IMR-90 (cell line): ENCODE results near the gene PEAK1. TPM values are rescaled to one million over a fixed set of nuclear protein-coding genes. Genes with fewer than 3 reads are reported as not detected.

ENCODE experiments used
- ATAC-seq: fragments of 200-7000 bp; cut with Tn5 transposase; 2 replicates; pipeline ENCODE4 v1.9.1; 2020; ENCODE audit warnings: low read depth, mild to moderate bottlenecking, moderate library complexity
- BruUV-seq: library from RNA; stranded (reverse); fragments of 400-500 nt; replicated peaks from 2 replicates; lab custom pipeline; 2021; lab: Mats Ljungman, UMichigan
- CTCF ChIA-PET: fragments of 300-600 bp; formaldehyde crosslinking; extraction: SDS; loops from one replicate; lab custom pipeline; 2021; ENCODE audit warnings: antibody characterized with exemption; lab: Yijun Ruan, JAX
- POLR2A ChIA-PET: fragments of 300-600 bp; sonication (Branson Sonifier 250); formaldehyde crosslinking; loops from one replicate; lab custom pipeline; 2022; ENCODE audit warnings: antibody characterized with exemption; ENCODE audit not compliant: unreplicated experiment; lab: Charles Lee
- DNase-seq: peaks from one replicate; pipeline ENCODE4 v3.0.0; 2013
- H2AFZ ChIP-seq: replicated peaks from 2 replicates; pipeline ENCODE3; 2013; ENCODE audit warnings: low read length, mild to moderate bottlenecking; ENCODE audit not compliant: poor library complexity
- H2AK5ac ChIP-seq: 2 replicates; pipeline ENCODE4 v1.6.1; 2013; ENCODE audit warnings: low read depth, low read length, inconsistent platforms
- H2AK9ac ChIP-seq: replicated peaks from 2 replicates; pipeline ENCODE3; 2013; ENCODE audit warnings: mild to moderate bottlenecking, low read depth, low read length, moderate library complexity; ENCODE audit not compliant: poor library complexity
- H2BK120ac ChIP-seq: 2 replicates; pipeline ENCODE4 v1.6.1; 2013; ENCODE audit warnings: low read depth, low read length, inconsistent platforms
- H2BK15ac ChIP-seq: 3 replicates; pipeline ENCODE4 v1.6.1; 2013; ENCODE audit warnings: low read depth, low read length, inconsistent platforms
- H2BK20ac ChIP-seq: 2 replicates; pipeline ENCODE4 v1.6.1; 2013; ENCODE audit warnings: low read depth, mild to moderate bottlenecking, inconsistent platforms, low read length, moderate library complexity
- H2BK5ac ChIP-seq: 2 replicates; pipeline ENCODE4 v1.6.1; 2013; ENCODE audit warnings: mild to moderate bottlenecking, low read depth, low read length, inconsistent platforms; ENCODE audit not compliant: poor library complexity, severe bottlenecking
- H3K14ac ChIP-seq: replicated peaks from 2 replicates; pipeline ENCODE4 v1.6.1; 2013; ENCODE audit warnings: low read depth, low read length, inconsistent platforms
- H3K18ac ChIP-seq: 2 replicates; pipeline ENCODE4 v1.6.1; 2013; ENCODE audit warnings: low read depth, low read length, control low read depth
- H3K23ac ChIP-seq: 2 replicates; pipeline ENCODE4 v1.6.1; 2013; ENCODE audit warnings: low read depth, low read length, inconsistent platforms
- H3K27ac ChIP-seq: 2 replicates; pipeline ENCODE4 v1.5.1; 2013; ENCODE audit warnings: mild to moderate bottlenecking, control low read depth, low read length; ENCODE audit not compliant: insufficient read depth
- H3K27me3 ChIP-seq: 2 replicates; pipeline ENCODE4 v1.6.1; 2013; ENCODE audit warnings: low read length; ENCODE audit not compliant: control insufficient read depth, insufficient read depth
- H3K36me3 ChIP-seq: 2 replicates; pipeline ENCODE4 v1.6.1; 2013; ENCODE audit warnings: low read length, mixed read lengths; ENCODE audit not compliant: control insufficient read depth, insufficient read depth
- H3K4ac ChIP-seq: 2 replicates; pipeline ENCODE4 v1.6.1; 2013; ENCODE audit warnings: low read depth, low read length, inconsistent platforms
- H3K4me1 ChIP-seq: 2 replicates; pipeline ENCODE4 v1.6.1; 2013; ENCODE audit warnings: low read length, mixed read lengths; ENCODE audit not compliant: control insufficient read depth, insufficient read depth
- H3K4me2 ChIP-seq: 2 replicates; pipeline ENCODE4 v1.6.1; 2013; ENCODE audit warnings: low read depth, mild to moderate bottlenecking, control low read depth, low read length, moderate library complexity
- H3K4me3 ChIP-seq: 2 replicates; pipeline ENCODE4 v1.5.1; 2013; ENCODE audit warnings: low read depth, mild to moderate bottlenecking, control low read depth, low read length, moderate library complexity; ENCODE audit not compliant: insufficient read depth
- H3K56ac ChIP-seq: 2 replicates; pipeline ENCODE4 v1.6.1; 2013; ENCODE audit warnings: low read length, inconsistent platforms; ENCODE audit not compliant: insufficient read depth; ENCODE audit errors: extremely low read depth
- H3K79me1 ChIP-seq, 2 experiments: 2 replicates each; pipeline ENCODE4 v1.6.1; 2013; ENCODE audit warnings: low read length in 2 of 2, inconsistent platforms in 1 of 2, low read depth in 1 of 2
- H3K9ac ChIP-seq: 2 replicates; pipeline ENCODE4 v1.6.1; 2013; ENCODE audit warnings: low read depth, low read length, control low read depth
- H3K9me1 ChIP-seq: 2 replicates; pipeline ENCODE4 v1.6.1; 2013; ENCODE audit warnings: low read length, inconsistent platforms; ENCODE audit not compliant: insufficient read depth
- H3K9me3 ChIP-seq: 2 replicates; pipeline ENCODE4 v1.6.1; 2013; ENCODE audit warnings: low read length; ENCODE audit not compliant: control insufficient read depth, insufficient read depth
- H4K20me1 ChIP-seq: 2 replicates; pipeline ENCODE4 v1.6.1; 2013; ENCODE audit warnings: low read length, inconsistent platforms; ENCODE audit not compliant: insufficient read depth
- H4K5ac ChIP-seq: 2 replicates; pipeline ENCODE4 v1.6.1; 2013; ENCODE audit warnings: mild to moderate bottlenecking, low read depth, low read length, control low read depth
- H4K8ac ChIP-seq, 2 experiments: 2 replicates each; pipeline ENCODE4 v1.6.1; 2013; ENCODE audit warnings: low read depth in 2 of 2, low read length in 2 of 2, control low read depth in 1 of 2, inconsistent platforms in 1 of 2
- H4K91ac ChIP-seq: 2 replicates; pipeline ENCODE4 v1.6.1; 2013; ENCODE audit warnings: low read depth, low read length, inconsistent platforms; ENCODE audit not compliant: insufficient read depth
- BHLHE40 ChIP-seq: fragments of 150-350 bp; IDR thresholded peaks from 2 replicates; pipeline ENCODE4 v1.6.1; 2016; ENCODE audit warnings: mild to moderate bottlenecking, low read depth, low read length
- CEBPB ChIP-seq: IDR thresholded peaks from 2 replicates; pipeline ENCODE4 v1.6.1; 2012; ENCODE audit warnings: low read depth, low read length, improper control_type of control experiment
- CHD1 ChIP-seq: IDR thresholded peaks from 2 replicates; pipeline ENCODE4 v1.6.1; 2012; ENCODE audit warnings: low read depth, low read length, improper control_type of control experiment
- FOS ChIP-seq: fragments of 150-350 bp; IDR thresholded peaks from 2 replicates; pipeline ENCODE4 v1.6.1; 2016; ENCODE audit warnings: low read depth, low read length
- MAFK ChIP-seq: IDR thresholded peaks from 2 replicates; pipeline ENCODE4 v1.6.1; 2012; ENCODE audit warnings: low read depth, low read length, improper control_type of control experiment
- MAZ ChIP-seq: IDR thresholded peaks from 2 replicates; pipeline ENCODE4 v1.6.1; 2012; ENCODE audit warnings: low read depth, mild to moderate bottlenecking, low read length, improper control_type of control experiment, moderate library complexity, borderline replicate concordance
- MXI1 ChIP-seq: IDR thresholded peaks from 2 replicates; pipeline ENCODE4 v1.6.1; 2012; ENCODE audit warnings: low read depth, mild to moderate bottlenecking, low read length, moderate library complexity, borderline replicate concordance
- NFE2L2 ChIP-seq: fragments of 150-350 bp; IDR thresholded peaks from 2 replicates; pipeline ENCODE4 v1.6.1; 2016; ENCODE audit warnings: low read depth, mild to moderate bottlenecking, low read length
- RAD21 ChIP-seq: IDR thresholded peaks from 2 replicates; pipeline ENCODE4 v1.6.1; 2012; ENCODE audit warnings: low read length, improper control_type of control experiment
- RCOR1 ChIP-seq: IDR thresholded peaks from 2 replicates; pipeline ENCODE4 v1.6.1; 2012; ENCODE audit warnings: mild to moderate bottlenecking, low read length, improper control_type of control experiment; ENCODE audit not compliant: insufficient replicate concordance
- RFX5 ChIP-seq: IDR thresholded peaks from 2 replicates; pipeline ENCODE4 v1.8.0; 2012; ENCODE audit warnings: low read depth, mild to moderate bottlenecking, low read length, moderate library complexity
- SMC3 ChIP-seq: fragments of 150-350 bp; IDR thresholded peaks from 2 replicates; pipeline ENCODE4 v1.6.1; 2016; ENCODE audit warnings: low read depth, mild to moderate bottlenecking, antibody characterized with exemption, low read length, moderate library complexity
- dilution Hi-C: fragments of 300-500 bp; cut with HindIII; formaldehyde crosslinking; loops from one replicate; pipeline ENCODE4 v1.14.3; 2018; ENCODE audit warnings: low sequenced_read_pairs; ENCODE audit not compliant: unreplicated experiment
- in situ Hi-C: fragments of 300-500 bp; cut with MboI; formaldehyde crosslinking; loops from 3 replicates; pipeline ENCODE4 v1.14.3; 2019; ENCODE audit warnings: low sequenced_read_pairs, inconsistent platforms, mixed read lengths
- intact Hi-C: fragments of 100-400 bp; cut with micrococcal nuclease; formaldehyde crosslinking; loops from 2 replicates; pipeline ENCODE4 v1.10.0; 2022
- polyA plus RNA-seq, 3 experiments: library from polyadenylated mRNA; depleted of rRNA; stranded (reverse); fragments of >200 nt; gene quantifications; 2 replicates each; pipeline ENCODE4 v1.2.3, GENCODE V29; 2012; ENCODE audit warnings: low replicate concordance in 1 of 3
- total RNA-seq: library from RNA; depleted of rRNA; stranded (reverse); fragments of >200 nt; gene quantifications from 2 replicates; pipeline ENCODE4 v1.2.3, GENCODE V29; 2012
- TF ChIP-seq, protein P1 (sequence below): fragments of 150-350 bp; IDR thresholded peaks from 2 replicates; pipeline ENCODE4 v1.6.1; 2017; ENCODE audit warnings: mild to moderate bottlenecking, antibody characterized with exemption, low read length, low read depth
- TF ChIP-seq, protein P2 (sequence below): conservative IDR thresholded peaks from 2 replicates; pipeline ENCODE4 v1.5.1; 2012; ENCODE audit warnings: mild to moderate bottlenecking, low read depth, low read length, improper control_type of control experiment

Gene PEAK1
- total and polyA plus RNA-seq, 2 of the 4 experiments (the other 2 are of a cell fraction), result 21.5 to 43.9 TPM

DNA sequence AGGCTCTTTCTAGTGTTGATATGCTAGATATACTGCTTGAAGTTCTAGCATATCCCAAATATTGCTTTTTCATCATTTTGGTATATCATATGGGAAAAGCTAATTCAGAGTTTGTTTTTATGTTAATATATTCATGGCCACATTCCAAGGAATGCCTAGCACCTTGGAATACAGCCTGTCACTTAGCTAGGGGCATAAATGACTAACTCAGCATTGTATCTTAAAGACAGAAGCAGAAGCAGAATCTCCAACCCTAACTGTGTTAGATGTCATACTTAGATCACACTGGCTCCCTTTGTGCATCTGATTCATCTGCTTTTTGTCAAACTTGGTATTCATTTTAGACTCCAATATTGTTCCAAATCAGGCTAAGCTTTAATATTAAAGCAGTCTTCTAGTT, 218.2 kb downstream of the PEAK1 start:
- Histone ChIP-seq H3K27me3 (no peaks in the 10 kb centered on the region), H3K9ac (no peak overlapping the region), H2BK120ac (no peak overlapping the region), H4K20me1 (no peaks in the 10 kb centered on the region), H3K27ac (no peak overlapping the region), H4K91ac (no peak overlapping the region), H2BK5ac (no peak overlapping the region), H4K5ac (no peak overlapping the region), H4K8ac (no peak overlapping the region), H3K9me1 (no peaks in the 10 kb centered on the region), H3K56ac (no peak overlapping the region), H2AK9ac (no peak overlapping the region), H3K79me1 (peaks cover 0 to 20% of the 10 kb centered on the region in 2 experiments; a peak in 3 of 4 replicates), H3K4me3 (no peak overlapping the region), H3K4ac (no peak overlapping the region), H3K18ac (no peak overlapping the region), H3K4me2 (no peak overlapping the region), H2BK20ac (no peak overlapping the region), H3K4me1 (no peaks in the 10 kb centered on the region), H2AK5ac (no peak overlapping the region), H3K9me3 (peaks cover 6% of the 10 kb centered on the region; the same call in 1 of the 2 replicates), H2AFZ (no peak overlapping the region), H3K36me3 (peaks cover 1% of the 10 kb centered on the region; the same call in 1 of the 2 replicates), H3K23ac (no peak overlapping the region), H2BK15ac (no peak overlapping the region), H3K14ac (no peak overlapping the region)
- TF ChIP-seq, protein P1, sequence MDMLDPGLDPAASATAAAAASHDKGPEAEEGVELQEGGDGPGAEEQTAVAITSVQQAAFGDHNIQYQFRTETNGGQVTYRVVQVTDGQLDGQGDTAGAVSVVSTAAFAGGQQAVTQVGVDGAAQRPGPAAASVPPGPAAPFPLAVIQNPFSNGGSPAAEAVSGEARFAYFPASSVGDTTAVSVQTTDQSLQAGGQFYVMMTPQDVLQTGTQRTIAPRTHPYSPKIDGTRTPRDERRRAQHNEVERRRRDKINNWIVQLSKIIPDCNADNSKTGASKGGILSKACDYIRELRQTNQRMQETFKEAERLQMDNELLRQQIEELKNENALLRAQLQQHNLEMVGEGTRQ, result no peak
- TF ChIP-seq RAD21 (no peak), MXI1 (no peak), RFX5 (no peak), CHD1 (no peak), RCOR1 (no peak), MAFK (no peak), CEBPB (no peak), FOS (no peak), SMC3 (no peak), MAZ (no peak), NFE2L2 (no peak), BHLHE40 (no peak)
- TF ChIP-seq, protein P2, sequence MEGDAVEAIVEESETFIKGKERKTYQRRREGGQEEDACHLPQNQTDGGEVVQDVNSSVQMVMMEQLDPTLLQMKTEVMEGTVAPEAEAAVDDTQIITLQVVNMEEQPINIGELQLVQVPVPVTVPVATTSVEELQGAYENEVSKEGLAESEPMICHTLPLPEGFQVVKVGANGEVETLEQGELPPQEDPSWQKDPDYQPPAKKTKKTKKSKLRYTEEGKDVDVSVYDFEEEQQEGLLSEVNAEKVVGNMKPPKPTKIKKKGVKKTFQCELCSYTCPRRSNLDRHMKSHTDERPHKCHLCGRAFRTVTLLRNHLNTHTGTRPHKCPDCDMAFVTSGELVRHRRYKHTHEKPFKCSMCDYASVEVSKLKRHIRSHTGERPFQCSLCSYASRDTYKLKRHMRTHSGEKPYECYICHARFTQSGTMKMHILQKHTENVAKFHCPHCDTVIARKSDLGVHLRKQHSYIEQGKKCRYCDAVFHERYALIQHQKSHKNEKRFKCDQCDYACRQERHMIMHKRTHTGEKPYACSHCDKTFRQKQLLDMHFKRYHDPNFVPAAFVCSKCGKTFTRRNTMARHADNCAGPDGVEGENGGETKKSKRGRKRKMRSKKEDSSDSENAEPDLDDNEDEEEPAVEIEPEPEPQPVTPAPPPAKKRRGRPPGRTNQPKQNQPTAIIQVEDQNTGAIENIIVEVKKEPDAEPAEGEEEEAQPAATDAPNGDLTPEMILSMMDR, result no peak
- CTCF ChIA-PET, result no interaction called here
- intact Hi-C loops, result no loop called here
- in situ Hi-C loops, result no loop called here
- DNase-seq (no peak), ATAC-seq (no peak)
- no TSS peak for BruUV-seq
- POLR2A ChIA-PET, result no interaction called here
- dilution Hi-C loops, result no loop called here
